HepG2 (cell line): ENCODE measurements around the gene ADAMTS16. TPM values are rescaled to one million over a fixed set of nuclear protein-coding genes. Genes with fewer than 3 reads are reported as not detected.

Experiments
- BRCA1 ChIP-seq: sonication (generic); formaldehyde crosslinking; IDR thresholded peaks from 2 replicates; pipeline ENCODE4 v1.4.0; 2020; ENCODE audit warnings: missing genetic modification reagents
- ELF3 ChIP-seq: IDR thresholded peaks from 2 replicates; pipeline ENCODE4 v1.6.1; 2016; ENCODE audit warnings: missing genetic modification reagents, missing compliant biosample characterization
- FOXA1 ChIP-seq, 2 experiments: fragments of 450-650 bp in 1 of 2; sonication (generic) in 1 of 2; formaldehyde crosslinking in 1 of 2; IDR thresholded peaks; 2 replicates each; pipeline versions ENCODE4 v1.4.0 to v1.6.1; 2016 to 2020; ENCODE audit warnings: missing genetic modification reagents in 1 of 2
- FOXP4 ChIP-seq: sonication (generic); formaldehyde crosslinking; IDR thresholded peaks from 2 replicates; pipeline ENCODE4 v1.4.0; 2020; ENCODE audit warnings: missing genetic modification reagents
- KLF6 ChIP-seq: IDR thresholded peaks from 2 replicates; pipeline ENCODE4 v1.8.0; 2016; ENCODE audit warnings: missing biosample characterization, missing genetic modification reagents
- MNT ChIP-seq: fragments of 450-650 bp; IDR thresholded peaks from 2 replicates; pipeline ENCODE4 v1.6.1; 2016
- NBN ChIP-seq: fragments of 450-650 bp; conservative IDR thresholded peaks from 2 replicates; pipeline ENCODE4 v1.6.1; 2017
- NCOR1 ChIP-seq: fragments of 200-600 bp; sonication (generic); IDR thresholded peaks from 2 replicates; pipeline ENCODE4 v1.7.0; 2017; ENCODE audit warnings: antibody characterized with exemption, low read length, borderline replicate concordance
- SOX6 ChIP-seq, 2 experiments: fragments of 450-650 bp in 1 of 2; sonication (generic) in 1 of 2; formaldehyde crosslinking in 1 of 2; IDR thresholded peaks; 2 replicates each; pipeline versions ENCODE4 v1.4.0 to v1.6.1; 2017 to 2020; ENCODE audit warnings: antibody characterized with exemption in 1 of 2, mild to moderate bottlenecking in 1 of 2, missing genetic modification reagents in 1 of 2
- TEAD3 ChIP-seq: optimal IDR thresholded peaks from 2 replicates; pipeline ENCODE3; 2016; ENCODE audit warnings: borderline replicate concordance
- TRAFD1 ChIP-seq: sonication (generic); formaldehyde crosslinking; IDR thresholded peaks from 2 replicates; pipeline ENCODE4 v1.5.1; 2020; ENCODE audit warnings: missing genetic modification reagents, mild to moderate bottlenecking, borderline replicate concordance
- ZNF138 ChIP-seq: sonication (generic); formaldehyde crosslinking; IDR thresholded peaks from 2 replicates; pipeline ENCODE4 v1.5.0; 2020; ENCODE audit warnings: mild to moderate bottlenecking, low read depth, missing genetic modification reagents
- ZNF256 ChIP-seq: sonication (generic); formaldehyde crosslinking; conservative IDR thresholded peaks from 2 replicates; pipeline ENCODE4 v1.4.0; 2020; ENCODE audit warnings: missing genetic modification reagents
- ZNF574 ChIP-seq: sonication (generic); formaldehyde crosslinking; IDR thresholded peaks from 2 replicates; pipeline ENCODE4 v1.4.0; 2020; ENCODE audit warnings: missing genetic modification reagents
- ZNF614 ChIP-seq: IDR thresholded peaks from 2 replicates; pipeline ENCODE4 v1.6.1; 2018; ENCODE audit warnings: missing biosample characterization, missing genetic modification reagents, inconsistent platforms, borderline replicate concordance
- ZNF687 ChIP-seq: sonication (generic); formaldehyde crosslinking; IDR thresholded peaks from 2 replicates; pipeline ENCODE4 v1.5.1; 2020; ENCODE audit warnings: mild to moderate bottlenecking, missing genetic modification reagents, moderate library complexity
- ZNF713 ChIP-seq: sonication (generic); formaldehyde crosslinking; IDR thresholded peaks from 2 replicates; pipeline ENCODE4 v1.4.0; 2020; ENCODE audit warnings: mild to moderate bottlenecking, missing genetic modification reagents
- ZNF777 ChIP-seq: sonication (generic); formaldehyde crosslinking; IDR thresholded peaks from 2 replicates; pipeline ENCODE4 v1.4.0; 2020; ENCODE audit warnings: missing genetic modification reagents
- polyA plus RNA-seq, 8 experiments: library from polyadenylated mRNA; depleted of rRNA in 3 of 8; stranded (reverse) in 7 of 8; unstranded in 1 of 8; fragments of >200 nt; fragmentation: Illumina TruSeq in 4 of 8; extraction: Trizol in 4 of 8; gene quantifications; 2 replicates each; pipeline versions ENCODE4 v1.2.1 to v1.2.3, GENCODE V29; 2011 to 2016; ENCODE audit warnings: low read depth in 4 of 8, missing spikeins in 1 of 8, mixed read lengths in 1 of 8; ENCODE audit not compliant: insufficient read depth in 1 of 8
- total RNA-seq, 5 experiments: library from RNA; depleted of rRNA; stranded (reverse); fragments of >200 nt; fragmentation: Illumina TruSeq; extraction: Trizol; gene quantifications; 2 replicates each; pipeline ENCODE4 v1.2.3, GENCODE V29; 2016; ENCODE audit warnings: low read depth in 1 of 5

ADAMTS16 gene
- total and polyA plus RNA-seq, 2 of the 13 experiments (the other 11 are each of a cell fraction or from before 2014, with no cell fraction given): 0.02 to 0.03 TPM

- TF ChIP-seq ZNF687 (CRISPR knock-in tag): no peak
- TF ChIP-seq ZNF777 (CRISPR knock-in tag): no peak
- no peak for TF ChIP-seq FOXA1 (IDR thresholded peaks at IDR 0.05)
- 0 out of 2 replicates have a peak, but pooled peaks have one; percentile 5 for TF ChIP-seq FOXA1 (CRISPR knock-in tag; IDR thresholded peaks at IDR 0.05)
- no peak for TF ChIP-seq BRCA1 (CRISPR knock-in tag)
- TF ChIP-seq SOX6 (IDR thresholded peaks at IDR 0.05): no peak
- peak; percentile 75 for TF ChIP-seq SOX6 (CRISPR knock-in tag; IDR thresholded peaks at IDR 0.05)
- no peak for TF ChIP-seq ZNF256 (CRISPR knock-in tag)
- TF ChIP-seq ZNF614 (CRISPR knock-in tag): no peak
- TF ChIP-seq ZNF713 (CRISPR knock-in tag): no peak
- TF ChIP-seq TRAFD1: no peak
- no peak for TF ChIP-seq NBN
- TF ChIP-seq ELF3: no peak
- no peak for TF ChIP-seq ZNF574
- TF ChIP-seq NCOR1: peak; percentile 86; the same call in 1 of the 2 replicates
- no peak for TF ChIP-seq TEAD3 (CRISPR knock-in tag)
- no peak for TF ChIP-seq ZNF138 (CRISPR knock-in tag)
- no peak for TF ChIP-seq KLF6
- TF ChIP-seq MNT: no peak
- TF ChIP-seq FOXP4 (CRISPR knock-in tag): no peak
Measured at GRCh38 chr5:5313101-5313635, 173.0 kb downstream of the ADAMTS16 start (continued).
